AG09319 (cell line): ENCODE data around the gene ACTN4.

Source experiments
- DNase-seq: peaks from one replicate; pipeline ENCODE4 v3.0.0-alpha.2; 2010; ENCODE audit warnings: low read depth; ENCODE audit errors: extremely low read depth
- TF ChIP-seq, protein P1 (sequence below): IDR thresholded peaks from 2 replicates; pipeline ENCODE4 v1.5.1; 2011; ENCODE audit warnings: low read depth, mild to moderate bottlenecking, inconsistent platforms, low read length, moderate library complexity

ACTN4 gene

DNA sequence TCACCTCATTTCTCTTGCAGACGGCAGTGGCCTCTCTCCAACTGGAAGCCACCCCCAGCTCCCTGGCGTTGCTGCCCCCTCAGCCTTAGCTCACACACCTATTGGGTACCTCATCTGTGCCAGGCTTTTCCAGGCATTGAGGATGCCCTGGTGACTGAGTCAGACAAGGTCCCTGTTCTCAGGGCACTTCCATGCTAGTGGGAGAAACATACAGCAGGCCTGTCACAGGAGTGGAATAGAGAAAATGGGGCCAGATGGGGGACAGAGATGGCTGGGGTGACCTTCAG lies 62.9 kb downstream of the ACTN4 start:
- TF ChIP-seq, protein P1, sequence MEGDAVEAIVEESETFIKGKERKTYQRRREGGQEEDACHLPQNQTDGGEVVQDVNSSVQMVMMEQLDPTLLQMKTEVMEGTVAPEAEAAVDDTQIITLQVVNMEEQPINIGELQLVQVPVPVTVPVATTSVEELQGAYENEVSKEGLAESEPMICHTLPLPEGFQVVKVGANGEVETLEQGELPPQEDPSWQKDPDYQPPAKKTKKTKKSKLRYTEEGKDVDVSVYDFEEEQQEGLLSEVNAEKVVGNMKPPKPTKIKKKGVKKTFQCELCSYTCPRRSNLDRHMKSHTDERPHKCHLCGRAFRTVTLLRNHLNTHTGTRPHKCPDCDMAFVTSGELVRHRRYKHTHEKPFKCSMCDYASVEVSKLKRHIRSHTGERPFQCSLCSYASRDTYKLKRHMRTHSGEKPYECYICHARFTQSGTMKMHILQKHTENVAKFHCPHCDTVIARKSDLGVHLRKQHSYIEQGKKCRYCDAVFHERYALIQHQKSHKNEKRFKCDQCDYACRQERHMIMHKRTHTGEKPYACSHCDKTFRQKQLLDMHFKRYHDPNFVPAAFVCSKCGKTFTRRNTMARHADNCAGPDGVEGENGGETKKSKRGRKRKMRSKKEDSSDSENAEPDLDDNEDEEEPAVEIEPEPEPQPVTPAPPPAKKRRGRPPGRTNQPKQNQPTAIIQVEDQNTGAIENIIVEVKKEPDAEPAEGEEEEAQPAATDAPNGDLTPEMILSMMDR, result no peak
- no peak for DNase-seq

DNA sequence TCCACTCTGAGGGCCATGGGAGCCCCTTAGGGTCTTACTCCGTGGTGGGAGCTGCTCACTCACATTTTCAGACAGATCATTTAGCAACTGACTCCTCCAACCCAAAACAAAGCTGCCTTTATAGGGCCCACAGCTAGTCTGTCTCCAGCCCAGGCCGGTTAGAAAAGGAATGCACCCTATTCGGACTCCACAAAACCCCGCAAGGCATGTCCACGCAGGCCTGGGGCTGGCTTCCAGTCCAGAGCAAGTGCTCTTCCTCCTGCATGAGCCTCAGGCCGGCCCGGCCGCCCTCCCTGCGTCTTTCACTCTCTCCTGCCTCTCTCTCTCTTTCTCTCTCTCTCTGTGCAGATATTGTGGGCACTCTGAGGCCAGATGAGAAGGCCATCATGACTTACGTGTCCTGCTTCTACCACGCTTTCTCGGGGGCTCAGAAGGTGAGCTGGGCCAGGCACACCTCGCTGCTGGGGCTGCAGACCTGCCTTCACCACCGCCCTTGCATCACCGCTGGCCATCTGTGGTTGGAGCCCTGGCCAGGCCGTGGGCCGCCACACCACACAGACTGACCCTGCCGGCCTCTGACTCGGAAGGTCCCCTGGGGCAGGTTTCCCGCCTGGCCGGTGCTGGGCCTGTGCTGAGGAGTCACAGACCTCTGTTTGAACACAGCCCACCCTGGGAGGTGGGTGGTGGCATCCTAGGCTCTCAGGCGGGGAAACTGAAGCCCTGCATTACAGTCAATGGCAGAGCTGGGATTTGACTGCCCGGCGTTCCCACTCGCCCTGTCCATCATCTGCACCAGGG lies 63.7 kb downstream of the ACTN4 start:
- TF ChIP-seq, protein P1, result no peak

DNA sequence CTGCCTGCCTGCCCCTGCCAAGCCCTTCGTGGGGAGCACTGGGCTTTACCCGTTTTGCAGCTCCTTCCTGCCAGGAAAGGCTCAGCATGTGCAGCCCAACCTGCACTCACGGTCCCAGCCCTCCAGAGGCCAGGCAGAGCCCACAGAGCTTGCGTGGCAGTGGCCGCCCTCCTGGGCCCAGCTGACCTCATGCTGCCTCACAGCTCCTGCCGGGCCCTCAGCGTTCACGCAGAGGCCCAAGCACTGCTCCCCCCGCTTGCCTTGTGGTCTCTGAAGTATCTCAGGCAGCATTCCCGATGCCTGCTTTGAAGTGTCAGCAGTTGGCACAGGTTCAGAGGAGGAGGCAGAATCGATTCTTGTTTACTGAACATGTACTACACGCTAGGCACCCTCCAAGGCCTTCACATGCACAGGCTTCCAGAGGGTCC lies 64.3 kb downstream of the ACTN4 start:
- DNase-seq, result peak; percentile 86
- TF ChIP-seq, protein P1, result peak; percentile 6

More for the DNA sequence above, 63.7 kb downstream of the ACTN4 start:
- no peak for DNase-seq

DNA sequence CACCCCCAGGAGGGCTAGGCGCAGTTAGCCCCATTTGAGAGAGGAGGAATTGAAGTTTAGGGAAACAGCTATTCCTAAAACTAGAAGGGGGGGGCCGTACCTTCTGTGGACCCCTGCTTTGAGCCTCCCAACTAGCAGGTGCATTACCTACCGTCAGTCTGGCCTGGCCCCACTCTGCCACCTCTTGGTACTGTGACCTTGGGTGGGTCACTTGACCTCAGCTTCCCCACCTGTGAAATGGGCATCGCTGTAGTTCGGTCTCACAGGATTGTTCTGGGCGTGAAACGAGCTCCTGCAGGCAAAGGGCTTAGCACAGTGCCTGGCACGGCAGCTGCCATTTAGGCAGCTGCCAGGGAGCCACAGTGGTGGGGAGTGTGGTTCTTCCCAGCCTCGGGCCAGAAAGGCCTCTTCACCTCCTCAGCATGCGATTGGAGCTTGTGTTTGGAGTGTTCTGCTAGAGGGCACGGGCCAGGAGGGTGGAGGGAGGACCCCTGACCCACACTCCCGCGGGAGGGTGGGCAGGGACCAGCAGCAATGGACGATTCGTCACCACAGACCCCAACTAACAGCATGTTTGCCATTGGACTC lies 64.8 kb downstream of the ACTN4 start:
- TF ChIP-seq, protein P1, result no peak

DNA sequence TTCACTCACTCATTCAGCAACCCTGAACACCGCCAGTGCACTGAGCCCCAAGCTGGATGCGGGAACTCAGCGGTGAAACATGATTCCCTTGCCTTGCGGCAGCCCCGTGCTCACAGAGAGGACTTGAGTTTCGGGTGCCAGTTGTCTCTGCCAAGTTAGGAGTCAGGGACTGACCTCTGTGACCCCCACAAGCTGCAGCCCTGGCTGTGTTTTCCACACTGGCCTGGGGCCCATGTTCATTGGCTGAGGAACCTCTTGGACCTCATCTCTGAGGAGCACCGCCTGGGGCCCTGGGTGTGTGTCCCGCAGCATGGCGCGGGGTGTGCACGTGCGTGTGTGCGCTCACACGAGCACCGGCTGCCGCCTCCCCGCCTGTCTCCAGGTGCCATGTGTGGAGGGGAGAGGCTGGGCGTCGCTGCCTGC lies 65.8 kb downstream of the ACTN4 start:
- DNase-seq, result no peak
- TF ChIP-seq, protein P1, result no peak

More for the DNA sequence above, 64.8 kb downstream of the ACTN4 start:
- no peak for DNase-seq

DNA sequence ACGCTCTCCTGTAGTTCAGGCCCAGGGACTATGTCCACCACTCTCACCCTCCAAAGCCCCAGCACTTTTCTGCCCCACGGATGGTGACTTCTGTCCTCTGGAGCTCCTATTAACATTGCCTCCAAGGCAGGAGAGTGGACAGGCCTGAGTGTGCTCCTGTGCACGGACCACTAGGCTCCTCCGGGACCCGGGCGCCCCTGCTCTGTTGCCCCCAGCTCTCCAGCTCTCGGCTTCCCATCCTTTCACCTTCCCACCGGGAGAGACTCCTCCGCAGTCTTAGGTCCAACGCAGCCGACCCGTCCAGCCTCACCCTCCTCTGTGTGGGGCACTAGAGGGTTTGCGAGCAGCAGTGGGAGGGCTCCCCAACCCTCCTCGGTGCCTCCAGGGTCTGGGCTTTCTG lies 66.4 kb downstream of the ACTN4 start:
- TF ChIP-seq, protein P1, result no peak
- no peak for DNase-seq

DNA sequence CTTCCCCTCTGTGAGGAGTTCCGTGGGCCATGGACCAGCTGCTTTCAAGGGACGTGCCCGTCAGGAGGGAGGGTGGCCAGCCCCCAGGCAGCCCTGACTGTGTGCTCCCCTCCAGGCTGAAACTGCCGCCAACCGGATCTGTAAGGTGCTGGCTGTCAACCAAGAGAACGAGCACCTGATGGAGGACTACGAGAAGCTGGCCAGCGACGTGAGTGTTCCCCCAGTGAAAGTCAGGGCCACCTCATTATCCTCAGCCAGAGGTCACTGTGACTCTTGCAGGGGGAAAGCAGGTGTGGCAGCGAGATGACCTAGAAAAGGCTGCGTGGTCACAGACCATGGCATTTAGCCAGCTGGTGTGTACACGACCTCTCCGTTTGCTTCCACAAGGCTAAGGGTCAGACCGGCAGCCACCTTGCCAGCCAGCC lies 66.9 kb downstream of the ACTN4 start:
- no peak for DNase-seq
- TF ChIP-seq, protein P1, result no peak
